ENCODE data around the gene PCDH15. TPM values are rescaled to one million over a fixed set of nuclear protein-coding genes. Genes with fewer than 3 reads are reported as not detected.

The PCDH15 gene
- total and polyA plus RNA-seq, 2 of the 8 experiments (the other 6 are each of a cell fraction or from before 2014, with no cell fraction given): 0.11 TPM; not detected in 1

DNA sequence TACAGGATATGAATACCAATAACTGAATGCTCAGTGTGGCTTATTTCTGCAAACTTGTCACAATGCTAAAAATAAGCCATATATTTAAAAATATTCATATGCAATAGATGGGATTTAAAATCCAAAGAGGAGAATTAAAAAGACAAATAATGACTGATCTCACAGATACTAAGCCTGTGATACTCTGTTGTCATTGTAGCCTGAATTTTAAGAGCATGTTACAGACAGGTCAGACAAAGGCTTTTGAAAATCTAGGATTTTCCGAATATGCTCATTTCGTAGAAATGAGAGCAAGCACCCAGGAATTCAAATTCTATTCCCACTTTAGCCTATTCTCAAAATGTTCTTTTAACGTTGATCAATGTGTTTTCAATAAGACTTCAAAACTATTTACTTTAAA, 269.7 kb downstream of the PCDH15 start:
- Histone ChIP-seq H3K56ac (replicated peaks; ENCODE audit: insufficient read length, low read depth, low read length) (no peak overlapping the region), H2BK12ac (ENCODE audit: low read depth, low read length) (no peak overlapping the region), H3K23me2 (ENCODE audit: low read depth, low read length) (no peaks in the 10 kb centered on the region), H3K4me3 (ENCODE audit: extremely low read depth in 1 of 4, insufficient read depth in 2 of 4, low read depth in 3 of 4, low read length in 4 of 4) (no peak overlapping the region), H3K14ac (ENCODE audit: insufficient read length) (no peak overlapping the region), H2BK15ac (ENCODE audit: low read length) (no peak overlapping the region), H3K27me3 (replicated peaks in 1 of 4; ENCODE audit: control insufficient read depth in 3 of 4, extremely low read depth in 1 of 4, insufficient read depth in 3 of 4, low read length in 3 of 4) (no peaks in the 10 kb centered on the region), H3K4me2 (ENCODE audit: insufficient read depth in 1 of 2, low read depth in 2 of 2, low read length in 2 of 2) (no peak overlapping the region), H4K20me1 (replicated peaks in 1 of 2; ENCODE audit: control insufficient read depth in 1 of 2, insufficient read depth in 2 of 2, low read length in 2 of 2) (no peaks in the 10 kb centered on the region), H2AFZ (ENCODE audit: low read length) (no peak overlapping the region), H3K27ac (ENCODE audit: low read depth, low read length) (no peak overlapping the region), H3K4ac (replicated peaks; ENCODE audit: insufficient read length, low read depth, low read length) (no peak overlapping the region), H4K8ac (ENCODE audit: extremely low read depth, insufficient read depth, low read length) (no peak overlapping the region), H3K23ac (ENCODE audit: insufficient read length) (no peak overlapping the region), H3K79me1 (ENCODE audit: low read depth, low read length) (no peaks in the 10 kb centered on the region), H2BK20ac (ENCODE audit: low read length) (no peak overlapping the region), H3K9ac (replicated peaks in 1 of 4; ENCODE audit: extremely low read depth in 1 of 4, low read depth in 3 of 4, low read length in 3 of 4) (no peak overlapping the region), H3K36me3 (ENCODE audit: control insufficient read depth in 2 of 4, insufficient read depth in 4 of 4, low read length in 3 of 4) (no peaks in the 10 kb centered on the region), H4K5ac (ENCODE audit: insufficient read length, low read depth, low read length) (no peak overlapping the region), H3K4me1 (replicated peaks in 1 of 4; ENCODE audit: control insufficient read depth in 3 of 4, insufficient read depth in 4 of 4, low read length in 3 of 4) (no peaks in the 10 kb centered on the region), H3K9me3 (ENCODE audit: insufficient read depth in 2 of 2, low read depth in 1 of 2, low read length in 1 of 2) (no peaks in the 10 kb centered on the region), H2BK5ac (ENCODE audit: low read depth, low read length) (no peak overlapping the region), H2AK5ac (ENCODE audit: low read depth, low read length) (no peak overlapping the region), H4K91ac (replicated peaks; ENCODE audit: insufficient read length, low read length) (no peak overlapping the region), H2BK120ac (replicated peaks; ENCODE audit: low read depth, low read length) (no peak overlapping the region), H3K79me2 (ENCODE audit: control insufficient read depth in 1 of 2, insufficient read depth in 2 of 2, low read length in 2 of 2) (no peaks in the 10 kb centered on the region), H3K18ac (ENCODE audit: extremely low read depth, low read length) (no peak overlapping the region)
- WGBS, 2 experiments (ENCODE audit: extremely low coverage in 1 of 2, insufficient coverage in 1 of 2, insufficient read length in 1 of 2, insufficient replicate concordance in 2 of 2, low coverage in 1 of 2, low lambda C conversion rate in 2 of 2, missing lambda C conversion rate in 1 of 2): 93% methylated on average over 3 of the region's 3 CpGs; no CpG with 5 or more reads in 1 of the 2 experiments
- no peak for TF ChIP-seq EZH2 (IDR thresholded peaks at IDR 0.05; ENCODE audit: low read depth, low read length, severe bottlenecking)
- DNase-seq (ENCODE audit: low read depth in 1 of 2, low spot score in 2 of 2) (no peak), FAIRE-seq (no peak)
- ChIA-PET POLR2A (ENCODE audit: partially characterized antibody) (no interaction called here), CTCF (ENCODE audit: partially characterized antibody) (no interaction called here)
